NCI-H2107 treated with DMSO at 0.1 percent for 48 hours (cell line): Measurements from ENCODE around the gene FGF5.
A peak's percentile ranks its signal among the peaks of the same experiment; 100 is the strongest.
"Not testable (repeated sequence)": the region's sequence is repeated elsewhere in the genome, so short reads cannot be mapped to it uniquely, and the experiment has no call there.

Experiments used
- DNase-seq: peaks from one replicate; lab custom pipeline; 2025; ENCODE audit not compliant: unreplicated experiment; lab: John Stamatoyannopoulos, UW

The FGF5 gene, protein sequence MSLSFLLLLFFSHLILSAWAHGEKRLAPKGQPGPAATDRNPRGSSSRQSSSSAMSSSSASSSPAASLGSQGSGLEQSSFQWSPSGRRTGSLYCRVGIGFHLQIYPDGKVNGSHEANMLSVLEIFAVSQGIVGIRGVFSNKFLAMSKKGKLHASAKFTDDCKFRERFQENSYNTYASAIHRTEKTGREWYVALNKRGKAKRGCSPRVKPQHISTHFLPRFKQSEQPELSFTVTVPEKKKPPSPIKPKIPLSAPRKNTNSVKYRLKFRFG

GRCh38 chr4:80266253-80266901, at the start of gene FGF5:
Gene FGF5 (plus strand): TSS chr4:80266664. CDS start chr4:80266825, 161 bp downstream.
- peak; percentile 34 for DNase-seq

GRCh38 chr4:80219301-80220025, 47.0 kb upstream of the FGF5 start:
- no peak for DNase-seq

DNA sequence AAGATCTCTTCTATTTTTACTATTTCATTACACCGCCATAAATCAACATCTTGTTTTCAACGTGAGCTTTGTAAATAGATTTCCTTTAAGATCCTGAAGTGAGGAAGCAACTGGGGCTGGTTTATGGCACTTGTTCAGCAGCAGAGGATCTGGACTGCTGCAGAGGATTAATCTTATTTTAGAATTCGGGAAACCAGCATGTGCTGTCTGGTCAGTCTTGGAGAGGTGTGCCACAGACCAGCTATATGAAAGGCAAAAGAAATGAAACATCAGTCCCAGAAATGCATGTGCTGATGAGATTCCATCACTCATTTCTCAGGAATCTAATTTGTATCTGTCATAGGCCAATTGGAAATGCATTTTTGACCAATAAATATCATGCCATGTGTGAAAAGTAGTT, 45.8 kb upstream of the FGF5 start:
- DNase-seq, result no peak

GRCh38 chr4:80221161-80221560, 45.3 kb upstream of the FGF5 start:
- no peak for DNase-seq

GRCh38 chr4:80225595-80225994, 40.9 kb upstream of the FGF5 start:
- no peak for DNase-seq

GRCh38 chr4:80226094-80226493, 40.4 kb upstream of the FGF5 start:
- DNase-seq, result no peak

GRCh38 chr4:80228460-80228859, 38.0 kb upstream of the FGF5 start:
- DNase-seq, result no peak

DNA sequence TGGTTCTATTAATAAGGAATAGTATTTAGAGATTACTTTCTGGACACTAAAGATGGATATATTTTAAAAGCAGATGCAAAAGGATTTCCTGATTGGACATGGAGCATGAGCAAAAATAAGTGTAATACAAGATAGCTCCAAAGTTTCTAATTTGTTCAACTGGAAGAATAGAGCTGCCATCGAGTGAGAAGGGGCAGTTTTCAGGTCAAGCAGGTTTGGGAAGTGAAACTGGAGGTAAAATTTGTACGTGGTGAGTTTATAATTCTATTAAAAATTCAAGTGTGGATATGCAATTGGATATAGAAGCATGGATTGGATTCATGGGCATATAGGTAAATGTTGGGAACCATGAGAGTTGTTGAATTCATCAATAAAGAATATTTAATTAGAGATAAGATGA, 37.3 kb upstream of the FGF5 start:
- DNase-seq, result no peak

- no peak for DNase-seq
Measured at GRCh38 chr4:80229590-80229989, 36.9 kb upstream of the FGF5 start.

DNA sequence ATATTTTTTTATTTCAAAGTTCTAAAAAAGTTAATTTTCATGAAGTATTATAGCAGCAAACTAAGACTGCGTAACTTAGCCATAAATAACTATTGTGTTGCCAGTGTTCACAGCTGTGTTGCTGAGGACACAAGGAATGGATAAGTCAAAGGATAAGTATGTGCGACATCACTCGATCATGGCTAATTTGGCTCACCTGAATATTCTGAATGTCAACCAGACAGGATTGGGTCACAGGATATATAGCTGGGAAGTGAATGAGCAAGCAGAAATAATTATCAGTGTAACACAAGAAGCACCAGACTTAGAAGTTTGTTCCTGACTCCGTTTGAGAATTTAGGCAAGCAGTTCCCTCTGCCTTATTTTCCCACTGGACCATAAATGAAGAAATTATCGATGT, 35.3 kb upstream of the FGF5 start:
- no peak for DNase-seq

DNA sequence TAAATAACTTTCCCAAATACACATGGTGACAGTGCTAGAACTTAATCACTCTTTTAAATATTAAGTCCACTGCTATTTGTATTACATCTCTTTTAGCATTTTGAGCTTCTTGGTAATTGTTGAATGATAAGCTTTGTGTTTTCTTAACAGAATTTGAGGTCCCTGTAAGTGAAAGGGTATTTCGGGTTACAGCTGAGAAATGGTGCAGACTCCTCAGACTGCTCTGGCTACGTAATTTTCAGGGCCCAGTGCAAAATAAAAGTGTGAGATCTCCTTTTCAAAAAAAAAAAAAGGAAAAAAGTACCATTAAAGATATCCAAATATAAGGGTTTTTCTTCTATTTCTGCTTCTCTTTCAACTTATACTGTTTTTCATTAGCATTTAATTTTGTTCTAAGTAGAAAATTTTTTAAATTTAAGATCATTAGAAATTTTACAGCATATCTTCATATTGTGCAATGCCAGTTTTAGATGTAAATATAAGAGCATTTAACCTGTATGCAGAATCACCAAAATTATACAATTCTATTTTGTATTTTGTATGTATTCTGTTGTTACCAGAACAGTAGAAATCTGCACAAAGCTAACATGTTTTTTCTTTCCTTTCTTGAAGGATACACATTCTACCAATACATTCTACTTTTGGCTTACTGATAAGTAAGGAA, 33.6 kb upstream of the FGF5 start:
- DNase-seq, result no peak

DNA sequence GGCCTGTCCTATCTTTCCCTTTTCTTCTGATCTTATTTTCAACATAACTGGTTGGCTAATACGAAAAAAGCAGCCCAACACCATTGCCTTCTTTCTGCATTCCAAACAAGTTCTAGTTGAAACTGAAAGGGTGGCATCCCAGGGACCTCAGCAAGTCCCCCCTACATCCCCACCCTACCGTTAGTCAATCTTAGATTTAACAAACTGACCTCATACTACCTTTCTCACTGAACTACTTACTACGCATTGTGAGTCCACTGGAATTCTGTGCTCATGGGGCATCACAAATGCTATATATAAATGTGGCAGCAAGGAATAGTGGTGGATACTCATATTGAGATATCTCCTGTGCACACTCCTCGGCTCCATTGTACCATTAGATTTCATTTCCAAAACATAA, 33.1 kb upstream of the FGF5 start:
- no peak for DNase-seq

DNA sequence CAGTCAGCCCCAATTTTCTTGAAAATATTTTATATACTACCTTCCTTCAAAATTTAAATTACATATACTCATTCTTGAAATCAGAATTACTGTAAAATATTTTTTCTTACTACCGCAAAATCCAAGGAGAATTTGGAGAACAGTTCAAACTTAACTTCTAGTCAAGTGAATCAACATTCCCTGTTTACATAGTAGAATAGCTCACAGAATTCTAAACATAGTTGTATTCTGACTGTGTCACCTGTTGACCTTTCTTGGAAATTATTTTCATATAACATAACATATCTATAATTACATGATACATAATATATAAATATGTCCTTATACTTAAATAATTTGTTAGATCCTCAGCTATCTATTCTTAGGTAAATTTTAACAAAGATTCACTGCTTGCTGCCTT, 31.0 kb upstream of the FGF5 start:
- no peak for DNase-seq

DNA sequence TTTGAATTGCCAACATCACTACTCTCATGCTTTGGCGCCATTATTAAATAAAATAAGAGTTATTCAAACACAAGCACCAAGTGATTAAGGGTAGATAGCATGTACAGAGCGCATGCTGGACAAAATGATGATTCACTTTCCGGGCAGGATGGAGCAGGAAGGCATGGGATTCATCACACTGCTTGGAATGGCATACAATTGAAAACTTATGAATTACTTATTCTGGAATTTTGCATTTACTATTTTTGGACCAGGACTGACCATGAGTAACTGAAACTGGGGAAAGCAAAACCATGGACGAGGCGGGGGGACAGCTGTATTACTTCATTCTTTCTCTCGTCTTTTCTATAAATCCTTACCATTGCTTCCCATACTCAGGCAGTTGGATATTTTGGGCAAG, 28.5 kb upstream of the FGF5 start:
- no peak for DNase-seq

GRCh38 chr4:80239480-80240150, 26.8 kb upstream of the FGF5 start:
- no peak for DNase-seq

DNA sequence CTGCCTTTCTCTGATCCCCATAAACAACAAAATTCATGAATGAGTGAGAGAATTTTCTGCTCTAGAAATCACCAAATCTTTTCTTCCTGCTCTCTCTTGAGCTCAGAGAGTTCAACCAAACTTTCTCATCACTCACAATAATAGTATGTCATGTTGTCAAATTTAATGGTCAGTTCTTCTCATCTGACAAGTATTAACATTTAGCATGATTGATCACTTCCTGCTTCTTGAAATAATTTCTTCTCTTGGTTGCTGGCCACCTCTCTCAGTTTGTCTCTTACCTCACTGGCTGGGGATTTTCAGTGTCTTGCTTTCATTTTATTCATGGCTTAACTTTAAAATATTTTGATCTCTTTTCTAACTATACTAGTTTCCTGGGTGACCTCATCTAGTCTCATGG, 25.5 kb upstream of the FGF5 start:
- no peak for DNase-seq

DNA sequence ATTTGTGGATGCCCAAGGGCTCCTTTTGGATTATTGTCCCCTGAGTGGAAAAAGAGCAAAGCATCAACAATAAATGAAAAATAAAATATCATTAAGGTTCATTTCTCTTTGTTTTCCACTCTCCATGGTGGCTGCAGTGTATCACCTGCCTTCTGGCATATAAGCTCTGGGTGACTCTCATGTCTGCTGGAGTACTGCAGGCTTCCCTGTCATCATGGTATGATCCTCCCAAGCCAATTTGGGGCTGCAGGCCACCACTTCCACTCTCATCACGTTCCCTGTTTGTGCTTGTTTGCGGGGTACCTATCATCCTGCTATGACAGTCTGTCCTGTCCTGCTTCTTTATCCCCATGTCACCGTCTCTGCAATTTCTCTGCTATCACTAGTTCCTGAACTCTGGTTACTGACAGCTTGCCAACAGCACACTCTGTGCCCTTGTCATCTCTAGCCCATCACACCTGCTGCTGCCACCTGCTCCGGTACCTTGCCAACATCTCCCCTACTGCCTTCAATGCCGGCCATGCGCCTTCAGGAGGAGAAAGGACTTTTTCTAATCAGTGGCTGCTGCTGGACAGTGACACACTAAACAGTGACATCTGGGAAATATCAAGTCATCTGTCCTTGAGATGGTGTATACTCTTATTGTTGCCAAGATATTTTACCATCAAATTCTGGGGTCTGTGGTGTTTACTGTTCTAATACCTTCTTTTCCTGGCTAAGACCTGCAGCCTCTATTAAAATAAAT, 23.0 kb upstream of the FGF5 start:
- peak; percentile 48 for DNase-seq

GRCh38 chr4:80247484-80247883, 19.0 kb upstream of the FGF5 start:
- not testable (repeated sequence) for DNase-seq

DNA sequence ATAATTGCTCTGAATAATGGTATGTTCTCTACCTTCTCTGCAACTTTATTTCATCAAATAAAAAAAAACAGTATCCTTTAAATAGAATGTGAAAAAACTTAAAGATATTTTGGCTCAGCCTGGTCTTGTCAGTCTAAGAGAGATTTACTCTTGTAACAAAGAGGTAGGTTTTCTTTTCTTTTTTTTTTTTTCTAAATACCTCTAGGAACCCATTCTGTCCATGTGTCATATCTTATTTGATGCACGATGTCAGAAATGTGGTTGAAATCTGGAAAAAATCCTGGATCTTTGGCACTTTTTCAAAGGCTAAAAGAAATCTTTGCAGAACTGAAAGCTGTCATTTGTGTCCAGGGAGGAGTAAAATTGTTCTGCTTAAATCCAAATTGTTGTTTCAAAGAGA, 17.3 kb upstream of the FGF5 start:
- DNase-seq, result no peak

GRCh38 chr4:80252427-80252826, 14.0 kb upstream of the FGF5 start:
- DNase-seq, result no peak

GRCh38 chr4:80252953-80253352, 13.5 kb upstream of the FGF5 start:
- no peak for DNase-seq
